NCI-H510A treated with DMSO at 0.1 percent for 48 hours (cell line): ENCODE measurements around the gene PLEKHO2.

ENCODE experiments used
- DNase-seq: peaks from one replicate; lab custom pipeline; 2025; lab: John Stamatoyannopoulos, UW

PLEKHO2 gene

DNA sequence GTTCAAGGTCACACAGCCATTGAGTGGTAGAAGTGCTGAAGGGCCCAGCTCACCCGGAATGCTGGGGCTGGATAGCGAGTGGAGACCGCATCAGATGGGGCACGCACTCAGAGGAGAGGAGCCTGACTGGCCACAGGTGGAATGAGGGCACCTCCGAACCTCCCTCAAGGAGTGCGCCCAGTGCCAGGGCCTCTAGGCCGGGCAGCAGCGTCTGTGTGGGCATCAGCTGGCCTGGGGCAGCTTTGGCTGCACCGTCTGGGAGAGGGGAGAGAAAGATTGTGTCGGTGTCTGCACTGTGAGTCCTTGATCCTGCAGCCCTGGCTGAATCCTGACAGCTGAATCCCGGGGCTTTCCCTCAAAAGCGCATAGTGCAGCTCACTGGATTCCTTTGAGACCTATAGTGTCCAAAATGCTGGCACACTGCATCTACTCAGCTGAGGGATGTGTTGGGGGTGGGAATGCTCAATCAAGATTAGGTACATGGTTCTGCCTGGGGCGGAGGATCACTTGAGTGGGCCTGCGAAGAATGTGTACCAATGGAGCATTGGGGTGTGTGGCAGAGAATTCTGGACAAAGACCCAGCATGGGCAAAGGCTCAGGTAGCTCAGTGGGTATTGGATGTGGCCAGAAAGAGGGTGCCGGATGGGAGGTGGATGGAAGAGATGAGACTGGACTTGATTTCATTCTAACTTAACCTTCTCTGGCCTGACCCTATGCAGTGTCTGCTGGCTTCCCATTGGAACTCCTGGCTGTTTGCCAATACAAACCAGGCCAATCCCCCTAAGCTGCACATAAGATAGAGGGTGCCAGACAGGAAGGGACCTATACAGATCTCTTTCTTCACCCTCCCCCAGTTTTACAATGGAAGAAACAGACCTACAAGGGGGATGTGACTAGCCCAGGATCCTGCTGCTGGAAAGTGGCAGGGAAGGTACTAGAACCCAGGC lies 70.9 kb downstream of the PLEKHO2 start:
- DNase-seq: no peak

- no peak for DNase-seq
These were observed 74.0 kb downstream of the PLEKHO2 start for GRCh38 chr15:64915518-64916227.

- no peak for DNase-seq
These were observed 74.7 kb downstream of the PLEKHO2 start for GRCh38 chr15:64916365-64916764.

GRCh38 chr15:64917211-64917610 lies 75.5 kb downstream of the PLEKHO2 start:
- no peak for DNase-seq
